PC-3 (cell line): ENCODE data around the gene EGLN1.

ENCODE experiments used
- EZH2 ChIP-seq: fragments of 300-600 bp; sonication (generic); IDR thresholded peaks from one replicate; pipeline ENCODE4 v1.6.1; 2017; ENCODE audit warnings: antibody characterized with exemption, mild to moderate bottlenecking, low read length; ENCODE audit not compliant: unreplicated experiment
- EZH2phosphoT487 ChIP-seq: fragments of 300-600 bp; sonication (generic); IDR thresholded peaks from 2 replicates; pipeline ENCODE4 v1.6.1; 2018; ENCODE audit warnings: mild to moderate bottlenecking, antibody characterized with exemption, low read length, borderline replicate concordance
- TF ChIP-seq, protein P1 (sequence below): fragments of 300-600 bp; sonication (generic); conservative IDR thresholded peaks from 2 replicates; pipeline ENCODE4 v1.5.1; 2017; ENCODE audit warnings: antibody characterized with exemption, low read depth, mild to moderate bottlenecking, low read length

- TF ChIP-seq, protein P1, sequence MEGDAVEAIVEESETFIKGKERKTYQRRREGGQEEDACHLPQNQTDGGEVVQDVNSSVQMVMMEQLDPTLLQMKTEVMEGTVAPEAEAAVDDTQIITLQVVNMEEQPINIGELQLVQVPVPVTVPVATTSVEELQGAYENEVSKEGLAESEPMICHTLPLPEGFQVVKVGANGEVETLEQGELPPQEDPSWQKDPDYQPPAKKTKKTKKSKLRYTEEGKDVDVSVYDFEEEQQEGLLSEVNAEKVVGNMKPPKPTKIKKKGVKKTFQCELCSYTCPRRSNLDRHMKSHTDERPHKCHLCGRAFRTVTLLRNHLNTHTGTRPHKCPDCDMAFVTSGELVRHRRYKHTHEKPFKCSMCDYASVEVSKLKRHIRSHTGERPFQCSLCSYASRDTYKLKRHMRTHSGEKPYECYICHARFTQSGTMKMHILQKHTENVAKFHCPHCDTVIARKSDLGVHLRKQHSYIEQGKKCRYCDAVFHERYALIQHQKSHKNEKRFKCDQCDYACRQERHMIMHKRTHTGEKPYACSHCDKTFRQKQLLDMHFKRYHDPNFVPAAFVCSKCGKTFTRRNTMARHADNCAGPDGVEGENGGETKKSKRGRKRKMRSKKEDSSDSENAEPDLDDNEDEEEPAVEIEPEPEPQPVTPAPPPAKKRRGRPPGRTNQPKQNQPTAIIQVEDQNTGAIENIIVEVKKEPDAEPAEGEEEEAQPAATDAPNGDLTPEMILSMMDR = no peak
- TF ChIP-seq EZH2 = no peak
- no peak for TF ChIP-seq EZH2phosphoT487
These were observed 57.9 kb downstream of the EGLN1 start for GRCh38 chr1:231364192-231364591.
